Parathyroid adenoma (tissue), 2 donors: ENCODE data around the gene RNF112.

Experiments
- H2AFZ ChIP-seq: fragments of 300-600 bp; sonication (generic); one replicate; pipeline ENCODE4 v1.7.0; 2017; ENCODE audit warnings: antibody characterized with exemption, mild to moderate bottlenecking
- H3K27ac ChIP-seq: fragments of 300-600 bp; sonication (generic); one replicate; pipeline ENCODE4 v1.7.0; 2017
- H3K27me3 ChIP-seq: fragments of 300-600 bp; sonication (generic); one replicate; pipeline ENCODE4 v1.7.0; 2017; ENCODE audit warnings: low read length; ENCODE audit not compliant: control insufficient read depth, insufficient read depth
- H3K36me3 ChIP-seq: fragments of 300-600 bp; sonication (generic); one replicate; pipeline ENCODE4 v1.7.0; 2017; ENCODE audit warnings: low read length; ENCODE audit not compliant: control insufficient read depth, insufficient read depth
- H3K4me1 ChIP-seq: fragments of 300-600 bp; sonication (generic); one replicate; pipeline ENCODE4 v1.7.0; 2017; ENCODE audit warnings: control low read depth
- H3K4me2 ChIP-seq: fragments of 300-600 bp; sonication (generic); one replicate; pipeline ENCODE4 v1.7.0; 2017; ENCODE audit warnings: low read length
- H3K4me3 ChIP-seq: fragments of 300-600 bp; sonication (generic); one replicate; pipeline ENCODE4 v1.7.0; 2017; ENCODE audit warnings: low read depth, low read length
- H3K79me2 ChIP-seq: fragments of 300-600 bp; sonication (generic); one replicate; pipeline ENCODE4 v1.7.0; 2017; ENCODE audit warnings: control low read depth
- H3K9ac ChIP-seq: fragments of 300-600 bp; sonication (generic); one replicate; pipeline ENCODE4 v1.7.0; 2017; ENCODE audit warnings: mild to moderate bottlenecking
- H3K9me3 ChIP-seq: fragments of 300-600 bp; sonication (generic); one replicate; pipeline ENCODE4 v1.7.0; 2017; ENCODE audit warnings: low read length; ENCODE audit not compliant: control insufficient read depth
- TF ChIP-seq, protein P1 (sequence below): fragments of 300-600 bp; sonication (generic); IDR thresholded peaks from one replicate; pipeline ENCODE4 v1.7.0; 2017; ENCODE audit warnings: antibody characterized with exemption, mild to moderate bottlenecking
- donor health status: primary hyperparathyroidism.

The RNF112 gene

DNA sequence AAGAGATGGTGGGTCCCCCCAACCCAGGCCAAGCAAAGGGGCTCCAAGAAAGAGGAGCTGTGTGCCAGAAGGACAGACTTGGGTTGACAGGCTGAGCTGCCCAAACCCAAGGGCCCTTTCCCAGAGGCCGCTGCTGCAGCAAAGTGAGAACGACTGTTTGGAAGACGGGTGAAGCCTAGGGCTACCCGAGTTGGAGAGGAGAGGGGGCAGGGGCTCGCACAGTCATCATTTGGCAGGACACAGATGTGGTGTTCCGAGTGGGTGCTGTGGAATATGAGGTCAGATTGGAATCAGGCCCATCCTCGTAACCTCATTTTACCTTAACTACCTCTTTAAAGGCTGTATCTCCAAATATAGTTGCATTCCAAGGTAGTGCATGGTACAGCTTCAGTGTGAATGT lies 18.7 kb upstream of the RNF112 start:
- Histone ChIP-seq H3K79me2 (no peaks in the 10 kb centered on the region), H3K27ac (no peak overlapping the region), H3K9ac (no peak overlapping the region), H3K4me1 (peaks cover 16% of the 10 kb centered on the region), H3K36me3 (no peaks in the 10 kb centered on the region), H3K4me3 (no peak overlapping the region), H3K9me3 (no peaks in the 10 kb centered on the region), H3K27me3 (no peaks in the 10 kb centered on the region), H3K4me2 (no peak overlapping the region), H2AFZ (no peak overlapping the region)
- TF ChIP-seq, protein P1, sequence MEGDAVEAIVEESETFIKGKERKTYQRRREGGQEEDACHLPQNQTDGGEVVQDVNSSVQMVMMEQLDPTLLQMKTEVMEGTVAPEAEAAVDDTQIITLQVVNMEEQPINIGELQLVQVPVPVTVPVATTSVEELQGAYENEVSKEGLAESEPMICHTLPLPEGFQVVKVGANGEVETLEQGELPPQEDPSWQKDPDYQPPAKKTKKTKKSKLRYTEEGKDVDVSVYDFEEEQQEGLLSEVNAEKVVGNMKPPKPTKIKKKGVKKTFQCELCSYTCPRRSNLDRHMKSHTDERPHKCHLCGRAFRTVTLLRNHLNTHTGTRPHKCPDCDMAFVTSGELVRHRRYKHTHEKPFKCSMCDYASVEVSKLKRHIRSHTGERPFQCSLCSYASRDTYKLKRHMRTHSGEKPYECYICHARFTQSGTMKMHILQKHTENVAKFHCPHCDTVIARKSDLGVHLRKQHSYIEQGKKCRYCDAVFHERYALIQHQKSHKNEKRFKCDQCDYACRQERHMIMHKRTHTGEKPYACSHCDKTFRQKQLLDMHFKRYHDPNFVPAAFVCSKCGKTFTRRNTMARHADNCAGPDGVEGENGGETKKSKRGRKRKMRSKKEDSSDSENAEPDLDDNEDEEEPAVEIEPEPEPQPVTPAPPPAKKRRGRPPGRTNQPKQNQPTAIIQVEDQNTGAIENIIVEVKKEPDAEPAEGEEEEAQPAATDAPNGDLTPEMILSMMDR: no peak

DNA sequence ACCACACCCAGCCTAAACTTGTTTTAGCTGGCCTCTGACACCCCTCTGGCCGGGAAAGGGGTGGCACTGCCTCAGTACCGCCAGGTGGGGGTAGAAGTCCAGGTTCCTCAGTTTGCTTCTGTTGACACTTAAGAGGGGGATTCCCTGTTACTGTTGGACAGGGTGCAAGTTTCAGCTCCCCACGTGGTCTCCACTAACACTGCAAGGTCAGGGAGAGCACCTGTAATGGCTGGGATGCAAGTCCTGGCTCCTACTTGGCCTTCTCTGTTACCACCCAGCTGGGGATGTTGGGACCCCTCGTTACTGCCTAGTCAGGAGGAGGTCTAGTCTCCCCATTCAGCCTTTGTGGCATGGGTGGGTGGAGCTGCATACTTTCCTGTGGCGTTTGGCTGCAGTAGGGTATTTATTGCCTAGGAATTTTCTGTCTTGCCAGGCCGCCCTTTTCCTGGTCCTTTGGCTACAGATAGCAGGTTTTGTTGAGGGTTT lies 13.4 kb upstream of the RNF112 start:
- H2AFZ ChIP-seq: no peak overlapping the region
- no peaks in the 10 kb centered on the region for H3K36me3 ChIP-seq
- no peak overlapping the region for H3K4me3 ChIP-seq
- no peak overlapping the region for H3K27ac ChIP-seq
- TF ChIP-seq, protein P1: no peak
- peaks cover 9% of the 10 kb centered on the region for H3K4me1 ChIP-seq
- H3K4me2 ChIP-seq: no peak overlapping the region
- H3K9ac ChIP-seq: no peak overlapping the region
- H3K27me3 ChIP-seq: no peaks in the 10 kb centered on the region
- H3K79me2 ChIP-seq: no peaks in the 10 kb centered on the region
- H3K9me3 ChIP-seq: no peaks in the 10 kb centered on the region

DNA sequence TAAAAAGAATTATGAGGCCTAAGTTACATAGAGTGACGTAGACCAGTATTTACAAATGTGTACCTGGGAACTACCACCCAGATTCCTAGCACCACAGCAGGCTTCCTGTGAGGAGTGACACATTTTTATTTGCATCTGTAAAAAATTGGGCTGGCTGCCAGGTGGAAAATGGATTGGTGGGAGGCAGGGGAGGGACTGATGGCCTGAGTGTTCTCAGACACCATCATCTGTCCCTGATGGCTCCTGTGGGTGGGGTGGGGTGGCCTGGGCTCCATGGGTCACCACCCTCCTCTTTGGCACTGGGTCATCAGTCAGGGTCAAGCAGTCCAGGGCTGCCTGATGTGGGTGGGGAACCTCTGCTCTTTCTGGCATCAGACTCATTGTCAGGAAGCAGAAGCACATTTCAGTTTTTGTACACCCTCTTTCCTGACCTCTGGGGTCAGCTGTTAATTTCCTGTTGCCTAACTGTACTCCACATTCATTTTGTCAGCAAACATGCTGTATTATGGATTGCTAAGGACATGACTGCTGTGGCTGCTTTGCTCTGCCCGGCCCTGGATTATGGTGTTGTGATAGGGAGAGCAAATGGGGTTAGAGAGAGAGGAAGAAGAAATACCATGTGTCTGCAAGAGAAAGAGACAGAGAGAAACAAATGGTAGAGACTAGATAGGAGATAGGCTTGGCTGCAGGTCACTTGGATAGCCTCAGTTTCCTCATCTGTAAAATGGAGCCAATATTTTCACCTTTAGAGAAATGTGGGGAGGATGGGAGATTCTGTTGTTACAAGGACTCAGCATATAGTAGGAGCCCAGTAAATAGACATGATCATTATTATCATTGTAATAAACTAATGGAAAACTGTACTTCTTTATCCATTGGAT lies 12.5 kb upstream of the RNF112 start:
- Histone ChIP-seq H2AFZ (no peak overlapping the region), H3K9ac (no peak overlapping the region), H3K4me1 (peaks cover 9% of the 10 kb centered on the region), H3K27me3 (no peaks in the 10 kb centered on the region), H3K27ac (peak overlapping the region; percentile 21), H3K36me3 (no peaks in the 10 kb centered on the region), H3K4me3 (no peak overlapping the region), H3K79me2 (no peaks in the 10 kb centered on the region), H3K9me3 (no peaks in the 10 kb centered on the region), H3K4me2 (no peak overlapping the region)
- TF ChIP-seq, protein P1: no peak

DNA sequence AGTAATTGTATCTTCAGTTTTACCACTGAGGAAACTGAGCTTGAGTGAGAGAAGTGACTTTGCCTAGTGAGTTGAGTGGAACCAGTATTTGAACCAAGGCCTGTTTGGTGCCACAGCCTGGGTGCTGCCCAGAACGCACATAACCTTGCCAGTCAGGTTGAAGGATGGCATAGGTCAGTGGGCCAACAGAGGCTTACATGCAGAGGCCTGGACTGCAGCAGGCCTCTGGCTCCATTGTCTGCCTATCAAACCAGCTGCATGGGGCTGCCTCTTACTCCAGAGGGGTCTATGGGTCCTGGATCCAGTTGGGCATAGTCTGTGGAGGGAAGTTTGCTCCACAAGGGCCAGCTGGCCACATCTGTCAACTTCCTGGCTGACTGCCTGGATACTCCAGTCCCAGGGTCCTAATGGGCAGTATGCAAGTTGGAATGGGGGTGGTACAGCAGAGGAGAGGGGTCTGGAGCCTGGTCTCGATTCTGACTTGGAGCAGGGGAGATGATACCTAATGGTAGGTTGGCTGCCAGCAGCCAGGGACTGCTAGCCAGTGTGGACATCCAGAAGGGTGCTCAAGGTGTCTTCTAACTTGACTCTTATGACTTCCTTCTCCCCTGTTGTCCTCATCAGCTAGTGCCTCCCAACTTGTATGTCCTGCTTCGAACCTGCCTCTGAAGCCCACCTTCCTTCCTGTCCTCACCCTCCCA lies 11.1 kb upstream of the RNF112 start:
- no peak overlapping the region for H3K9ac ChIP-seq
- H3K4me2 ChIP-seq: no peak overlapping the region
- H3K27ac ChIP-seq: no peak overlapping the region
- no peak overlapping the region for H2AFZ ChIP-seq
- no peak overlapping the region for H3K4me3 ChIP-seq
- H3K4me1 ChIP-seq: peaks cover 9% of the 10 kb centered on the region
- H3K79me2 ChIP-seq: no peaks in the 10 kb centered on the region
- H3K27me3 ChIP-seq: no peaks in the 10 kb centered on the region
- TF ChIP-seq, protein P1: no peak
- no peaks in the 10 kb centered on the region for H3K36me3 ChIP-seq
- no peaks in the 10 kb centered on the region for H3K9me3 ChIP-seq
